Amniotic epithelial cell (primary cell): ENCODE results near the gene CST5.
"Not testable (repeated sequence)": the region's sequence is repeated elsewhere in the genome, so short reads cannot be mapped to it uniquely, and the experiment has no call there.

Experiments used
- DNase-seq: peaks from one replicate; pipeline ENCODE4 v3.0.0-alpha.2; 2010; ENCODE audit warnings: low read depth

Gene CST5

GRCh38 chr20:23841693-23842092 lies 37.9 kb downstream of the CST5 start:
- DNase-seq: no peak

GRCh38 chr20:23835716-23836115 lies 43.8 kb downstream of the CST5 start:
- DNase-seq: no peak

GRCh38 chr20:23832775-23833513 lies 46.6 kb downstream of the CST5 start:
- DNase-seq: no peak

GRCh38 chr20:23831961-23832360 lies 47.6 kb downstream of the CST5 start:
- not testable (repeated sequence) for DNase-seq

GRCh38 chr20:23826541-23827021 lies 53.0 kb downstream of the CST5 start, which contains the start of gene CST2:
Gene CST2, minus strand, starts transcription at chr20:23826729. Its CDS starts 69 bp downstream, at chr20:23826660.
- no peak for DNase-seq
